Ishikawa (cell line): ENCODE measurements around the gene PMS1.

Source experiments
- EP300 ChIP-seq: IDR thresholded peaks from 2 replicates; pipeline ENCODE4 v1.6.1; 2012; ENCODE audit warnings: borderline replicate concordance
- ZBTB7A ChIP-seq: IDR thresholded peaks from 2 replicates; pipeline ENCODE4 v1.6.1; 2012; ENCODE audit warnings: low read depth

DNA sequence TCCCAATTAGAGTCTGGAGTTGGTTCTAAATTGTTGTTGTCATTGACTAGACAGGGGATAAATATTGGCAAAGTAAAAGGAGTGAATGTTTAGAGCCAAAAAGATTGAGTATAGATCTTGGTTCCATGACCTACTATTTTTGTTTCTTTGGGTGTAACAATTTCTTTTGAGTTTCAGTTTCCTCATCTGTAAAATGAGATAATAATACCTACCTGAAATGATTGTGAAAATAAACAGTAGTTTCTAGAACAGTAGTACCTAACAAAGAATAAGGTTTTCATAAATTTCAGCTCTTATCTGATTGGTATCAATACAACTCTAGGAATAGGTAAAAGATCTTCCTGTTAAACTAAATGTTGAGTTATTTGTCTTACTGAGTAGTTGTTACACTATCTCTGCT, 56.8 kb downstream of the PMS1 start:
- TF ChIP-seq EP300 (no peak), ZBTB7A (no peak)
